SK-N-MC (cell line): ENCODE measurements around the gene STARD10.

ENCODE experiments used
- EZH2 ChIP-seq: fragments of 200-600 bp; sonication (generic); IDR thresholded peaks from one replicate; pipeline ENCODE4 v1.6.1; 2017; ENCODE audit warnings: antibody characterized with exemption
- FOXP2 ChIP-seq: optimal IDR thresholded peaks from 2 replicates; pipeline ENCODE3; 2011; ENCODE audit warnings: mild to moderate bottlenecking, moderate library complexity; ENCODE audit not compliant: insufficient read depth; ENCODE audit errors: extremely low read length, control extremely low read depth
- POLR2AphosphoS5 ChIP-seq: IDR thresholded peaks from 2 replicates; pipeline ENCODE4 v1.6.1; 2012; ENCODE audit warnings: mild to moderate bottlenecking, low read depth, low read length, borderline replicate concordance

- no peak for TF ChIP-seq POLR2AphosphoS5
- no peak for TF ChIP-seq EZH2
- no peak for TF ChIP-seq FOXP2
These were observed 23.0 kb downstream of the STARD10 start for GRCh38 chr11:72770799-72771198.
